Sigmoid colon (tissue), 4 donors: ENCODE data around the gene CTBP2.

Source experiments
- CTCF ChIP-seq, 4 experiments: fragments of 450-650 bp in 3 of 4; fragments of 200-600 bp in 1 of 4; IDR thresholded peaks; one replicate each; pipeline ENCODE4 v1.5.1; 2016 to 2019; ENCODE audit warnings: antibody characterized with exemption in 4 of 4, mild to moderate bottlenecking in 3 of 4, moderate library complexity in 2 of 4
- POLR2A ChIP-seq, 2 donors: fragments of 450-650 bp; IDR thresholded peaks; one replicate each; pipeline ENCODE4 v1.6.1; 2016; ENCODE audit warnings: antibody characterized with exemption in 2 of 2, mild to moderate bottlenecking in 2 of 2, moderate library complexity in 2 of 2
- POLR2AphosphoS5 ChIP-seq, 4 donors: sonication (generic); formaldehyde crosslinking; IDR thresholded peaks; one replicate each; pipeline ENCODE4 v1.6.1; 2017; ENCODE audit warnings: antibody characterized with exemption in 4 of 4

GRCh38 chr10:125141150-125141859 lies 19.1 kb downstream of the CTBP2 start:
- no peak for TF ChIP-seq POLR2A (IDR thresholded peaks at IDR 0.05)
- TF ChIP-seq CTCF (IDR thresholded peaks at IDR 0.05) = no peak
- no peak for TF ChIP-seq POLR2AphosphoS5 (IDR thresholded peaks at IDR 0.05)
